ENCODE measurements around the gene UBR3.
"Not testable (repeated sequence)": the region's sequence is repeated elsewhere in the genome, so short reads cannot be mapped to it uniquely, and the experiment has no call there.

Gene UBR3

GRCh38 chr2:170070778-170071177 is 243.5 kb downstream of the UBR3 start:
- no peak for DNase-seq

DNA sequence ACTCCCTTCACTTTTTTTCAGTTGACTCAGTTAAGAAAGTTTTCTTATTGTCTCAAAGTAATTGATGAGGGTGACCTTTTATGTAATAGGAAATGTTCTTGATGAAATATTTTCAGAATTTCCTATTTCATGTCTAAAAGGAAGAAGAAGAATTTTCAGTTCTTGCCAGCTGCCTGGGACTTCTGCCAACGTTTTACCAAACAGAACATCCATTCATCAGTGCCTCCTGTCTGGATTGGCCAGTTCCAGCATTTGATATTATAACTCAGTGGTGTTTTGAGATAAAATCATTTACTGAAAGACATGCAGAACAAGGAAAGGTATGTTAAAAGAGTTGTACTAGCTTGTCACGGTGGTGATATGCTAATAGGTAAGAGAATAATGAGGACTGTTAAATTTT is 246.0 kb downstream of the UBR3 start:
- DNase-seq, result no peak

GRCh38 chr2:170076189-170076588 is 248.9 kb downstream of the UBR3 start:
- no peak for DNase-seq

- no peak for DNase-seq
These were observed 250.7 kb downstream of the UBR3 start for GRCh38 chr2:170077830-170078569.

DNA sequence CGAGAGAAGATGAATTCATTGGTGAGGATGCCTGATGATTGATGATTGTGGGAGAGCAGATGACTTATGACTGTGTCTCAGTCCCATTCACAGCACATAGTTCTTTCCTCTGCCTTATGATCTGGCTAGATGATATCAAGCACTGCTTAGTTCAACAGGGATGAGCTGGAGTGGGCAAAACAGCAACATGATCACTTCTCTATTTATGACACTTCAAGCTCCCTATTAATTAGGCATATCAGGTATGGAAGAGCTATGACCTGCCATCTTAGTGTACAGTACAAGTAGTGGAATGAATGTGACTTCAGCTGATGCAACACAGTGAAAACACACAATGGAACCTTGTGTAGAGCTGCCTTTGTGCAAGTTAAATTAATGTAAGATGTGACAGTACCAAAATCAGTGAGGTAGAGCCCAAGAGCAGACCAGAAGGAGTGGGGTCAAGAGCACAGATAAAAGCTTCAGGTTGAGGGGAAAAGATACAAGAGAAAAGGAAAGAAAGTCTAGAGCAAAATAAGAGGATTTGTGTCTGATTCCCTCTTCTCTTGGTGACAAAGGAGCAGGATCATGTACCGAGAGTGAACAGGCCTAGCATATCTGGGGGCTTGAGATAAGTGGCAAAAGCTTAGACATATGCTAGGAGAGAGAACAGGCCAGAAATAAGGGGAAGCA is 257.7 kb downstream of the UBR3 start:
- DNase-seq, result no peak

DNA sequence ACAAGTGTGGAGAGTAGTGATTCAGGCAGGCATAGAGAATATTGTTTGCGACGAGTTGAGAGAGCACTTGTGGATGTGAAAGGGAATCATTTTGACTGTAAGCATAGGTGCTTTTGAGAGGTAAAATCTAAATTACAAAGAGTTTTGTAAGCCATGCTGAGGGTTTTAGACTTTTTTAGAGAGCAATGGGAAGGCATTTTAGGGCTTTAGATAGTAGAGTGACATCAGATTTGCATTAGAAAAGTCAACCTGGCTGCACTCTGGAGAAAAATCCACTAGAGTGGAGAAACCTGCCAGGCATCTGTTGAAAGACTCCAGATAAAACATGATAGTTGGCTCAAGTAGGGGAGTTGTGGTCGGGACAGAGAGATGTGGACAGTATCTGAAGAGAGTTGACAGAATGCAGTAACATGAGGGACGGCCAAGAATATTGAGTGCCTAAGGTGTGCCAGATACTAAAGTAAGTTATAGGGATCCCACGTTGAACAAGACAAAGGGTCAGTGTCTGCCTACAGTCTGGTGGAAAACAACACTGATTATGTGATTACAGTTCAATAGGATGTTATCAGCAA is 258.9 kb downstream of the UBR3 start:
- no peak for DNase-seq

GRCh38 chr2:170086751-170087412 is 259.6 kb downstream of the UBR3 start:
- DNase-seq, result no peak

DNA sequence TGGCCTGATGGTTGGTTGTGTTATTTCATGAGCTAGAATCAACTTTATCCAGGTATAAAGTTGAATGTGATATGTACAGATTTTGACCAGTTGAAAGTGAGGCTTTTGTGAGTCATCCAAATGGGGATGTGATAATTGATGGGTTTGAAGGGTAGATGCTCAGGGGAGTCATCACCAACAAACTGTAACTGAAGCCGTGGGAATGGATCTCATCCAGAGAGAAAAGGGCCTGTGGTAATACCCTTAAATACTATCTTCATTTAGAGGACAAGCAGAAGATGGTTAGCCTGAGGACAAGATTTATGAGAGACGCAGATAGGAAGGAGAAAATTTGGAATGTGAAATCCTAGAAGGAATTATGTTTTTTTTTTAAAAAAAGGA is 260.1 kb downstream of the UBR3 start:
- no peak for DNase-seq

DNA sequence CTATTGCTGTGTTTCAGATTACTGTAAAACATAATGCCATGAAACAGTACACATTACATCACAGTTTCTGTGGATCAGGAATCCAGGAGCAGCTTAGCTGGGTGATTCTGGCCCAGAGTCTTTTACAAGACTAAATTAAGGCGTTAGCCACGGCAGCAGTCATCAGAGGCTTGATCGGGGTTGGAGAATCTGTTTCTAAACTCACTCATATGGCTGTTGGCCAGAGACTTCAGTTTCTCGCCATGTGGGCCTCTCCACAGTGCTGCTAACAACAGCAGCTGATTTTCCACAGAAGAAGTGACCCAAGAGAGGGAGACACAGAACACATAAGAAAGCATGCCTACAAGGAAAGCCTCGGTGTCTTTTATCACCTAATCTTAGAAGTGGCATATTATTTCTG is 261.5 kb downstream of the UBR3 start:
- no peak for DNase-seq

DNA sequence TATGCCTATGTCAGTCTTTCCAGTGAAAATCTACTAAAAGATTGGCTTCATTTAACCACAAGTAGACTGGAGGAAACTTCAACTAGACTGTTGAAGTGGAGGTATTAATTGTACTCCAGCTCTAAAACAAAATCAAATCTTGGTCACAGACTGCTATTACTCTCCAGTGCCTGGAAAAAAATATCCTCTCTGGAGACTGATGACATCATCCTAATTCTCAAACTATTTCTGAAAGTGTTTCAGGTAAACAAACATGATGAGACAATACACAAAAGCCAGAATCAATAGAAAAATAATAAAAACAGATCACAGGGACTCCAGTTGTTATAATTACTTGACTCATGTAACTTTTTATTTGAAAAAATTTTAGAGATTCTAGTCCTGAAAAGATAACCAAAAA is 263.0 kb downstream of the UBR3 start:
- no peak for DNase-seq

DNA sequence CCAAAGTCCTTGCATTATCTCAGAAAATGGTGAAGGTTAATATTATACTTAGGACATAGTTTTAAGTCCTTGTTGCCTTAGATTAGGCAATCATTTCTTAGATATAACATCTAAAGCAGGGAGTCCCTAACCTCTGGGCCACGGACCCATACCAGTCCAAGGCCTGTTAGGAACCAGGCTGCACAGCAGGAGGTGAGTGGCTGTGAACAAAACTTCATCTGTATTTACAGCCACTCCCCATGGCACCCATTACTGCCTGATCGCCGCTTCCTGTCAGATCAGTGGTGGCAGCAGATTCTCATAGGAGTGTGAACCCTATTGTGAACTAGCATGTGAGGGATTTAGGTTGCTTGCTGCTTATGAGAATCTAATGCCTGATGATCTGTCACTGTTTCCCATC is 264.2 kb downstream of the UBR3 start:
- DNase-seq, result no peak

GRCh38 chr2:170092436-170093060 is 265.3 kb downstream of the UBR3 start:
- no peak for DNase-seq

DNA sequence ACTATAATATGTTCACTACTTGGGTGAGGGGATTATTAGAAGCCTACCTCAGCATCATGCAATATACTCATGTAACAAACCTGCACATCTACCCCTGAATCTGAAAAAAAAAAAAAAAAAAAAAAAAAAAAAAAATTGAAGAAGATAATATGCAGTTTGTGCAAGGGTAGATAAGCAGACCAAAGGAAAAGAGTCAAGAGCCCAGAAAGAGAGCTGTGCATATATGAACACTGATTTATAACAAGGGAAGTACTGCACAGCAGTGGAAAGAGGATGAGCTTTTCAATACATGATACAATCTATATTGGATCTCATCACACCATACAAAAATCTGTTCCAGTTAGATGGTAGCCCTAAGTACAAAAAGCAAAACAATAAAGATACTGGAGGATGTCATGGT is 268.1 kb downstream of the UBR3 start:
- DNase-seq, result no peak

DNA sequence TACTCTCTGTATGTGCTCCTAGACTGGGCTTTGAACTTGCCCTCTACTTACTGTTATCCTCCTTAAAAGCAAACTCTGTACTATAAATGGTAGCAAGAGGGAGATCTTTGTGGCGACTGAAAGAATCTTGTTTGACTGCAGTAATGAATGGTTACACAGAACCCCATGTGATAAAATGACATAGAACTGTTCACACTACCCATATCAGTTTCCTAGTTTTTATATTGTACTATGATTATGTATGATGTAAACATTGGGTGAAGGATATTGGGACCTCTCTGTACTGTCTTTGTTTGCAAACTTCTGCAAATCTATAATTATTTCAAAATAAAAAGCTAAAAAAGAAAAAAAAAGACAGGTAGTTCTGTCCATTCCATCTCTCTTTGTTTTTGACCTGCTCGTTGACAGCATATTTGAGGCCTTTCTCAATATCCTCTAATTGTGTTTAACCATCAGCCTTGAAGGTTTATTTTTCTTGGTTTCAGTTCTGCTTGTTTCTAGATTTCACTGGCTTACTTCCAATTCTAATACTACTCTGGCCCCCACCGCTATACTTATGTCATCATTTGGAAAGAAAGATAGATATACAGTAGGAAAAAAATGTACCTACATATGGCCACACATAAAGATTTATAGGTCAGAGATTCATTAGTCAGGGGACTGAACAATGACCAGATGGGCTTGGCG is 271.5 kb downstream of the UBR3 start:
- peak; percentile 42 for DNase-seq

DNA sequence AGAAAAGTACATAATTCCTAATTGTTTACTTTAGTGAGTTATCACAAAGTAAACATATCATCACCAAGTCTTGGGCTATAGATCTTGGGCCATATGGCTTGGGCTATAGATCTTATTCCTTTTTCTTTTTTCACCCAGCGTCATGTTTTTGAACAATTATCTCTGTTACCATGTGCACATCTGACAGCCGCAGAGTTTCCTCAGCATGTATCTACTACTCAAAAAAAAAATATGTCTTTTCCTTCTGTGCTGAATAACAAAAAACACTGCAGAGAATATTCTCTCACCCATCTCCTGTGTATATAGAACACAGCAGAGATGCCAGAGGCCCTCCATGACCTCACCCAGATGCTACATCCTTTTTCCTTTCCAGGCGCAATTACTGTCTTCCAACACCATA is 274.5 kb downstream of the UBR3 start:
- DNase-seq, result no peak

DNA sequence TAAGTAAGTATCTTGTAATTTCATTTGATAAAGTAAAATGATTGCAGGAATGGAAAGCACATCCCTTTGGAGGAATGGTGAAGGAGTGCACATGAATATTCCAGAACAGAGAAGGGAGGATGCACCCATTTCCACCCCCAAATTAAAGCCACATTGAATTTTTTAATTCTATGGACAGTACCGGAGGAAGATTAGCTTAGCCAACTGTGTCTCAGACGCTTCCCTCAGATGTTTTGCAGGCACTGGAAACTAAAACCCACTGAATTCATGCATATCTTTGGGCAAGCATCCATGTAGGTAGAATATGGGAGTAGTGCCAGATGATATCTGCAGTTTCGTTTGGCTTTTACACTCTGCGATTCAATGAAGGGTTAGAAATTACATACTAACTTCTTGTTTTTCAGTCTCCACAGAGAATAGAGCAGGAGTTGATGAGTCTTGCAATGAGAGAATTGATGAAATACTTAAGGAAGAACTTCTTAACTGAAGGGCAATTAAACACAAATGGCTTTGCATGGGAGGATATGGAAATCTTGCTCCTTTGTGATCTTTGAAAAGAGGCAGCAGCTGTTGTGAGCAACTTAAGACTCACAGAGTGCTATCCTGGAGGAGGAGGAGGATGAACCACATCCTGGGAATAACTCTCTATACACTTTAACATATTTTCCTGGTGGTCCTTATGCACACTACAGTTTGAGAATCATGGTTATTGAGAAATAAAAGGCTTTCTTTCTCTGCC is 279.0 kb downstream of the UBR3 start:
- DNase-seq, result peak; percentile 13

GRCh38 chr2:170113168-170113894 is 286.1 kb downstream of the UBR3 start:
- no peak for DNase-seq

- no peak for DNase-seq
These were observed 288.4 kb downstream of the UBR3 start for GRCh38 chr2:170115501-170116229.

DNA sequence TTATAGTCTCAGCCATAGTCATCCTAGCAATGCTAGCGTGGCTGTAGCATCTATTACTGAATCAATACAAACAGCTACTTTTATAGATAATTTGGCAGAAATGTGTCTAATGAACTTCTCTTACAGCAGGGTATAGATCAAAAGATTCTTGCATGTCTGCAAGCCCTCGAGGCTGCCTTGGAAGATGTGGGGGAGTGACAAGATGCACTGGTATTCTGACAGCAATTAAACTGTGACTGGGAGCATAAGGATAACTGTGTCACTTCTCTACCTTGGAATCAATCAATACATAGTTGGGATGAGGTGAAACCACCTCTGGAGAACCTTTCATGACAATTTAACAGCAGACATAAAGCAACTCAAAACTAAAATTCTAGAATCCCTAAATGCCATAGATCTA is 291.4 kb downstream of the UBR3 start:
- DNase-seq, result no peak

DNA sequence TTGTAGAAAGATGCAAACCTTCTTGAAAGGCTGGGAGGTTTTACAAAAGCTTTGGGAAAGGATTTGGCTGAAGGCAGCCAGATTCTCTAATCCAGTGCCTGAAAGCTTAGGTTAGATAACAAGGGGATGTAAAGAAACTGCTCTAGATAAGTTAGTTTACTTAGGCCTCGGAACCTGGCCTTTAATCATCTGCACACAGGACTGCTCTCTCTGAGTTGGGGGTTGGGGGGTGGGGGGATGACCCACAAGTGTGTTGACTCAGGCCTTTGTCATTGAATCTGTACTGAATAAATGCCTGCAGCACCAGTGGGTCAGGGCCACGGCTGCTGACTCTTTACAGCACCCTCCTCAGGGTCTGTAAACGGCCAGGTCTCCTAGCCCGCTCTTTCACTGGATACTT is 292.1 kb downstream of the UBR3 start:
- not testable (repeated sequence) for DNase-seq

DNA sequence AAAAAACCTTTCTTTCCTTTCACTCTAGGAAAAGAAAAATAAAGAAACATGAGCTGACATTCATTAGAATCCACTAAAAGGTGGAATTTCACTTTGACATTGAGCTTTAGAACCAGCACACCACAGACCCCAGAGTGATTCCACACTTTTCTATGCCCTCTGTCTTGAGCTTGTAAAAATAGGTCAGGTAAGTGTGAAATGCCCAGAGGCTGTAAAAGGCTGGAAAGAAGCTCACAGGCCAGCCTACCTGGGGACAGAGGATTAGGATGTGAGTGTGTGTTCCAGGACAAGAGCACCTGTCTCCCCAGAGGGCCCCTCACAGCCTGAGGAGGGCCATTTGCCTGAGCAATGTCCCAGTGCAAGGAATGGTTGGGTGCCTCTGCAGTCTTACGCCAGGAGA is 294.4 kb downstream of the UBR3 start:
- DNase-seq, result no peak

Data from RPMI8226 (cell line).